Stimulated activated naive CD8-positive, alpha-beta T cell treated with anti-CD3 and anti-CD28 coated beads, Interleukin-15, Interleukin-2, amounts not matched to agents 100 U/mL and 50 U/mL, for 24 hours (primary cell): ENCODE results near the gene MMP3.
A peak's percentile ranks its signal among the peaks of the same experiment; 100 is the strongest.
"Not testable (repeated sequence)": the region's sequence is repeated elsewhere in the genome, so short reads cannot be mapped to it uniquely, and the experiment has no call there.

ENCODE experiments used
- ATAC-seq: fragments of 150-1000 bp; cut with Tn5 transposase; one replicate; pipeline ENCODE4 v1.10.0; 2021
- DNase-seq: peaks from one replicate; pipeline ENCODE4 v3.0.0; 2021

Gene MMP3

GRCh38 chr11:102843489-102843888 is at the start of gene MMP3:
MMP3 (minus strand) TSS chr11:102843609; CDS start chr11:102843546, 63 bp downstream.
- DNase-seq, result no peak
- ATAC-seq, result no peak

GRCh38 chr11:102891736-102892135 is 48.3 kb upstream of the MMP3 start:
- no peak for DNase-seq
- no peak for ATAC-seq

GRCh38 chr11:102886999-102887398 is 43.6 kb upstream of the MMP3 start:
- no peak for ATAC-seq
- DNase-seq, result no peak

GRCh38 chr11:102883141-102883540 is 39.7 kb upstream of the MMP3 start:
- ATAC-seq (no peak), DNase-seq (no peak)

GRCh38 chr11:102882389-102883024 is 39.1 kb upstream of the MMP3 start:
- ATAC-seq (peak; percentile 52), DNase-seq (no peak)

GRCh38 chr11:102879801-102880200 is 36.4 kb upstream of the MMP3 start:
- DNase-seq (no peak), ATAC-seq (no peak)

GRCh38 chr11:102878595-102878994 is 35.2 kb upstream of the MMP3 start:
- ATAC-seq, result no peak
- DNase-seq, result no peak

- DNase-seq (no peak), ATAC-seq (no peak)
Measured at GRCh38 chr11:102874852-102875251, 31.4 kb upstream of the MMP3 start, which contains the start of gene MMP12. MMP12 (minus strand) TSS chr11:102874982; CDS start chr11:102874937, 45 bp downstream.

- not testable (repeated sequence) for DNase-seq, ATAC-seq
Measured at GRCh38 chr11:102869354-102869964, 26.1 kb upstream of the MMP3 start.

GRCh38 chr11:102868339-102868738 is 24.9 kb upstream of the MMP3 start:
- DNase-seq (no peak), ATAC-seq (no peak)

GRCh38 chr11:102864724-102865123 is 21.3 kb upstream of the MMP3 start:
- ATAC-seq (no peak), DNase-seq (no peak)

GRCh38 chr11:102853956-102854355 is 10.5 kb upstream of the MMP3 start:
- no peak for ATAC-seq
- DNase-seq, result no peak

GRCh38 chr11:102853055-102853454 is 9.6 kb upstream of the MMP3 start:
- no peak for DNase-seq
- no peak for ATAC-seq

GRCh38 chr11:102850973-102851745 is 7.8 kb upstream of the MMP3 start:
- no peak for ATAC-seq
- no peak for DNase-seq

- DNase-seq, result no peak
- no peak for ATAC-seq
Measured at GRCh38 chr11:102849311-102849710, 5.9 kb upstream of the MMP3 start.

- DNase-seq, result no peak
- no peak for ATAC-seq
Measured at GRCh38 chr11:102846292-102846691, 2.9 kb upstream of the MMP3 start.

GRCh38 chr11:102842930-102843329 is 479 bp downstream of the MMP3 start:
- no peak for ATAC-seq

GRCh38 chr11:102840018-102840417 is 3.4 kb downstream of the MMP3 start:
- DNase-seq (no peak), ATAC-seq (no peak)

More at GRCh38 chr11:102842930-102843329, 479 bp downstream of the MMP3 start:
- DNase-seq, result no peak

GRCh38 chr11:102837646-102838045 is 5.8 kb downstream of the MMP3 start:
- ATAC-seq (no peak), DNase-seq (no peak)

GRCh38 chr11:102837156-102837555 is 6.3 kb downstream of the MMP3 start:
- no peak for DNase-seq
- ATAC-seq, result no peak

GRCh38 chr11:102836290-102836875 is 7.0 kb downstream of the MMP3 start:
- no peak for DNase-seq

GRCh38 chr11:102833731-102834130 is 9.7 kb downstream of the MMP3 start:
- ATAC-seq, result no peak
- DNase-seq, result no peak

More at GRCh38 chr11:102836290-102836875, 7.0 kb downstream of the MMP3 start:
- ATAC-seq, result no peak

- DNase-seq (no peak), ATAC-seq (no peak)
Measured at GRCh38 chr11:102832612-102833011, 10.8 kb downstream of the MMP3 start.
